Hippocampal formation (tissue), 2 donors: Measurements from ENCODE around the gene S100A2.
"Not testable (repeated sequence)": the region's sequence is repeated elsewhere in the genome, so short reads cannot be mapped to it uniquely, and the experiment has no call there.

Source experiments
- DNase-seq, 2 donors: peaks; one replicate each; lab custom pipeline; 2025; lab: John Stamatoyannopoulos, UW

The S100A2 gene

GRCh38 chr1:153588482-153588881 is 22.8 kb upstream of the S100A2 start:
- no peak for DNase-seq

- not testable (repeated sequence) for DNase-seq
Observed at GRCh38 chr1:153588033-153588432, 22.4 kb upstream of the S100A2 start.

DNA sequence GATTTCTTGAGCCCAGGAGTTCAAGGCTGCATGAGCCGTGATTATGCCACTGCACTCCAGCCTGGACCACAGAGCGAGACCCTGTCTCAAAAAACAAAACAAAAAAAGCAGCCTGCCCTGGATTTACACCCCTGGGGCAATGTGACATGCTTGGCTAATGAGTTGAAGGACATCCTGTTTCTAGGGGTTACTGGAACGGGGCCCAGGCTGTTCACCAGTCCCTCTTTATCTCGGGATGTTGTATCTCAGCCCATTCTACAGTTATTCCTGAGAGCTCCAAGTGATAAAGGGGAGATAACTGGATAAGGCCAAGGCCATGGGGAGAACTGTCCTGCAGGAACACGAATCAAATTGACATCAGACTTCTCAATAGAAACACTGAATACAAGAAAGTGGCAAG is 21.7 kb upstream of the S100A2 start:
- DNase-seq = no peak

DNA sequence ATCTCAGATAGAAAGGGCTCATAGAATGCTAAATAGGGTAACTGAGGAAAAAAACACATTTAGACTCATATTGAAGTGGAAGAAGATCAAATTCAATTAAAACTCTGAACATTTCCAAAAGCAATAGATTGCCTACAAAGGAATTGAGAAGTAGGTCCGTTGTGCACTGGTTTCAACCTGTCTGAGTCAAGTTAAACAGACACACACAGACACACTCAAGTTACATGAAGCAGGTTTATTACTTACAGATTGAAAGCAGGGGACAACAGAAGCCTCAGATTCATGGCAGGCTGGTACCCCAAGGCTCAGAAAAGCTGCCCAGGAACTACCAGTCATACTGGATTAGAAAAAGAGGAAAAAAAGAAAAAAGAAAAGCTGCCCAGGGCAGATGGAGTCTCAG is 20.7 kb upstream of the S100A2 start:
- no peak for DNase-seq

GRCh38 chr1:153585006-153585405 is 19.4 kb upstream of the S100A2 start:
- no peak for DNase-seq

DNA sequence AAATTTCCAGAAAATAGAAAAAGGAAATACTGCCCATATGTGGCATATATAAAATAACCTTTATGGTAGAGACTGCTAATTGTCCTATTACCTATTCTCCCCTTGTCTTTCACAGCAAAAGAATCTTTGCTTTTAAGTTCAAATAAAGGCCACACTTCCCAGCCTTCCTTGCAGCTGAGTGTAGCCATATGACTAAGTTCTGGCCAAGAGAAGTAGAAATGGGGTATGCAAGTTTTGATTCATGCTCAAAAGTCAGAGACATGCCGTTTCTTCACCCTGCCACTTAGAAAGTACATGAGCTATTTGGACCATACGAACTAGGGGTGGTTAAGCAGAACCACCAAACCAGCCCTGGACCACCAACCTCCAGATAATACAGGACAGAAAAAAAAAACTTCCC is 18.3 kb upstream of the S100A2 start:
- DNase-seq = no peak

DNA sequence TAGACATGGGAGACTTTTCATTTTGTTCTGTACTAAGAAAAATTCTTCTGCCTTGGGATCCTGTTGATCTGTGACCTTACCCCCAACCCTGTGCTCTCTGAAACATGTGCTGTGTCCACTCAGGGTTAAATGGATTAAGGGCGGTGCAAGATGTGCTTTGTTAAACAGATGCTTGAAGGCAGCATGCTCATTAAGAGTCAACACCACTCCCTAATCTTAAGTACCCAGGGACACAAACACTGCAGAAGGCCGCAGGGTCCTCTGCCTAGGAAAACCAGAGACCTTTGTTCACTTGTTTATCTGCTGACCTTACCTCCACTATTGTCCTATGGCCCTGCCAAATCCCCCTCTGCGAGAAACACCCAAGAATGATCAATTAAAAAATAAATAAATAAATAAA is 17.9 kb upstream of the S100A2 start:
- DNase-seq = not testable (repeated sequence)

DNA sequence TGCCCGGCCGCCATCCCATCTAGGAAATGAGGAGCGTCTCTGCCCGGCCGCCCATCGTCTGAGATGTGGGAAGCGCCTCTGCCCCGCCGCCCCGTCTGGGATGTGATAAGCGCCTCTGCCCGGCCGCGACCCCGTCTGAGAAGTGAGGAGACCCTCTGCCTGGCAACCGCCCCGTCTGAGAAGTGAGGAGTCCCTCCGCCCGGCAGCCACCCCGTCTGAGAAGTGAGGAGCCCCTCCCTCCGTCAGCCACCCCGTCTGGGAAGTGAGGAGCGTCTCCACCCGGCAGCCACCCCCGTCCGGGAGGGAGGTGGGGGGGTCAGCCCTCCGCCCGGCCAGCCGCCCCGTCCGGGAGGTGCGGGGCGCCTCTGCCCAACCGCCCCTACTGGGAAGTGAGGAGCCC is 17.2 kb upstream of the S100A2 start:
- DNase-seq = not testable (repeated sequence)

GRCh38 chr1:153578936-153579335 is 13.3 kb upstream of the S100A2 start:
- DNase-seq = no peak

DNA sequence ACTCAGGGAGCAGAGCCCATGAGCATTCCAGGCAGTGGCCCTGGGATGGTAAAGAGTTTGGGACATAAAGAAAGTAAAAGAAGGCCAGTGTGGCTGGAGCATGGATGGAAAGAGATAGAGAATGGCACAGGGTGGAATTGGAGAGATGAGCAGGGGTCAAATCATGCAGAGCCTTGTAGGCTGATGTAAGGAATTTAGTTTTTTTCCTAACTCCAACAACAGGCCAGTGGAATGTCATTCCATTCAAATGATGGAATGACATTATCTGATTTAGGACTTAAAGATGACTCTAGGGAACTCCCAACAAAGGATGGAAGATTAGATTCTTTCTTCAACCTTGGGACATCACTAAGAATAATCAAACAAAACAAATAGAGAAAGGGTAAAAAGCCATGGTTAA is 12.8 kb upstream of the S100A2 start:
- no peak for DNase-seq

- DNase-seq = no peak
Observed at GRCh38 chr1:153577624-153578051, 12.0 kb upstream of the S100A2 start.

DNA sequence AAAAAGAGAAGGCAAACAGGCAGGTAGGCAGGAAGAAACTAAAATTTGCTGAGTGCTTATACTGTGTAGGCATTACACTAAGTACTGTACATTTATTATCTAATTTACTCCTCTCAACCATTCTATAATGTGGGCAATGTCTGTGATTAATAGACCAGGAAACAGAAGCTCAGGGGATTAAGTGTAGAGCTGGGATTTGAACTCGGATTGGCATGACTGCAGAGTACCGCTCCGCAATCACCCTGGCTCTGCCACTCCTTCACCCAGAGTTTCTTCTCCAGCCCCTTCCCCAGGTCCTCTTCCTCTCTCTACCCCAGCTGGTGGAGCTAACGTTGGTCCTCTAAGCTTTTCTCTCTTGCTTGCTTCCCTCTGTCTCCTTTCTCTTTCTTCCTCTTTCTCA is 11.5 kb upstream of the S100A2 start:
- no peak for DNase-seq

GRCh38 chr1:153575497-153575896 is 9.9 kb upstream of the S100A2 start:
- DNase-seq = not testable (repeated sequence)

- not testable (repeated sequence) for DNase-seq
Observed at GRCh38 chr1:153575081-153575491, 9.4 kb upstream of the S100A2 start.

DNA sequence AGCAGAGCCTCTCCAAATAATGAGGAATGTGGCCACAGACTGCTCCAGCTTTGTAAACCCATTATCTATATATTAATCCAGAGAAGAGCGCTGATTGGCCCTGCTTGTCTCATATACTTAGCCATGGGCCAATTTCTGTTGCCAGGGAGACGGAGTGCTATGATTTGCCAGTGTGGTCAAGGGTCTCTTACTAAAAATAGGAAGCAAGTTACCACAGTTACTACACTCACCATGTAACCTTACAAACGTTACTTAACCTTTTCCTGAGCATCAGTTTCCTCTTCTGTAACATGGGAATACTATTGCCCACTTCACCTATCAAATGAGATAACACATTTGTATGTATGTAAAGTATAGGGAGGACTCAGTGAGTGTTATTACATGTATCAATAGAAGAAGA is 7.7 kb upstream of the S100A2 start:
- DNase-seq = no peak

DNA sequence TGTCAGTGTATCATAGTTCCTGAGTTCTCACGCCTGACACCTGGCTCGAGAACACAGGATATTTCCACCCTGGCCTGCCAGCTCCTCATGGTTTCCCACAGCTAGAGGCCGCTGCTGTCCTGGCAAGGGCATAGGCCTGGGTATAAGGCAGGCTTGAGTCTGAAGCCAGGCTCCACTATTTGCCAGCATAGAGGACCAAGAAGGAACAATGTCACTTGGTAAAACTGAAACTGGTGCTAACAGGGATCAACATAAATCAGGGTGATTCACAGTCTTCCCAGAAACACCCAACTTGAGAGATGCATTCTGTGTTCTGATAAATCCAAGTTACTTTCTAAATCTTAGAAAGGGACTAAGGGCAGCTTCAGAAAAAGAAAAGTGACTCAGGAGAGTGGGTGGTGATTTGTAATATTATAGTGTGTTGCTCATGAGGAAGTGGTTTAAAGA is 6.9 kb upstream of the S100A2 start:
- peak; percentile 73 to 82 for DNase-seq

GRCh38 chr1:153571706-153572105 is 6.1 kb upstream of the S100A2 start:
- no peak for DNase-seq

- no peak for DNase-seq
Observed at GRCh38 chr1:153570874-153571273, 5.2 kb upstream of the S100A2 start.

GRCh38 chr1:153569465-153569864 is 3.8 kb upstream of the S100A2 start:
- no peak for DNase-seq

DNA sequence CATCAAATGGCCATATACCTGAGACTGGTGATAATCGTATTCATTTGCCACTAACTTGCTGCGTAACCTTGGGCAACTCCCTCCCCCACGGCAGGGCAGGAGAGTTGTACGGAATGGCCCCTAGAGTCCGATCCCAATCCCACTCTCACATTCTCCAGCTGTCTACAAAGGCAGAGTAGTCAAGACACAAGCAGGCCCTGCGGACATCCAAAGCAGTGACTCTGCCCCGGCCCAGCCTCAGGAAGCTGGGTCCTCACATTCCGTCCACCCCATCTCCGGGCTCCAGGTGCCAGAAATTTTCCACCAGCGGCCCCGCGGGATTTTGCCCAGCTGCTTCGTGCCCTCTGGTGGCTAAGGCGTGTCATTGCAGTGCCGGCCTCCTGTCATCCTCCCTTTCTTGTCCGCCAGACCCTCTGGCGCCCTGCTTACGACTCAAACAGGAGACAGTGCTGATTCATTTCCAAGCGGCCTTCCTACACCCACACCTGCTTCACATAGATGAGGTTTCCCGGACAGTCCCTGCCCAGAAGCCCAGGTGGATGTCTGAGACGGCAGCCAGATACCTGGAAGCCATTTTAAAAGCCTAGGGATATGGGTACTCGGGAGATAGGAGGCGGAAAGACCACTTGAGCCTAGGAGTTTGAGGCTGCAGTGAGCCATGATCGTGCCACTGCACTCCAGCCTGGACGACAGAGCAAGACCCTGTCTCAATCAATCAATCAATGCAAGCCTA is 2.9 kb upstream of the S100A2 start:
- peak; percentile 70 to 73 for DNase-seq

GRCh38 chr1:153567621-153568366 is 2.1 kb upstream of the S100A2 start:
- no peak for DNase-seq

DNA sequence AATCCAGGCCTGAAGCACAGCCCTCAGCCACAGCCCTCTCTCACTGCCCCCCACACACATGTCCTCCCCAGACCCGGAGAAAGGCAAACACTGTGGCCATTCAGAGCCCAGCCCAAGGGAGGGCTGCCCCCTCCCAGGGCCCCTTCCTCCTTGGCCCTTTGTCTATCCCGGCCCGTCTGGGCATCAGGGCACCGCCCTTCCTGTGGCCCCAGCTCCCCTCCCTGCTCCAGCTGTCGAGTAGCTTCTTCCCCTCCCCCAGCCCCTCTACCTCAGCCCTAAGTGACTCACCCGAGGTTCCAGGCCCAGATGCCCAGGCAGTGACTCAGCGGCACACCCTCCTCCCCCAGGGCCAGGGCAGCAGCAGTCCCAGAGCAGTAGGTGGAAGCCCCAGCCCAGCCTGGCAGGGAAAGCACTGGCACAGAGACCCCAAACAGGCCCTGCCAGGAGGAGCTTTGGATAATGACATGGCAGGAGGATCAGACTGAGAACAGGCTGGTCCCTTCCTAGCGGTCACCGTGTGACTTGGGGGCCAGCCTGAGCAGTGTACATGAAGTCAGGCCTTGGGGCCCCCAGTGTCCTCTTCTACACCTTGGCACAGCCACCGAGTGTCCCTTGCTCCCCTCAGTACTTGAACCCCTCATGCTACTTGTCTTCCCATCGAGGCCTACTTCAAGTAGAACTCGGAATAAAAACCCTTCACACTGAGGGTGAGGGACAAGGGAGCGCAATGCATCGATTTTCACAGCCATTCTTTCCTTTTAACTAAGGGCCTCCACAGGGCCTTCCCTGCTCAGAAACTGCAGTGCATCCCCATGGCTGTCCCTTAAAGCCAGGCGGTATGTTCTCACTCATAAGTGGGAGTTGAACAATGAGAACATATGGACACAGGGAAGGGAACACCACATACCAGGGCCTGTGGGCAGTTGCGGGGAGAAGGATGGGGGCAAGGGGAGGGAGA is 1.0 kb upstream of the S100A2 start:
- DNase-seq = no peak
